Type B pancreatic cell (in vitro differentiated cells): Measurements from ENCODE around the gene ONECUT2. TPM values are rescaled to one million over a fixed set of nuclear protein-coding genes. Genes with fewer than 3 reads are reported as not detected.

Experiments
- DNase-seq: peaks from one replicate; pipeline ENCODE4 v3.0.0; 2021; ENCODE audit warnings: mixed read lengths; ENCODE audit not compliant: unreplicated experiment; ENCODE audit errors: extremely low spot score
- H3K27ac Mint-ChIP-seq: 2 replicates; pipeline ENCODE4 v1.8.0; 2021; ENCODE audit warnings: mild to moderate bottlenecking, mixed read lengths
- H3K27me3 Mint-ChIP-seq: 2 replicates; pipeline ENCODE4 v1.8.0; 2021; ENCODE audit warnings: mixed read lengths
- H3K36me3 Mint-ChIP-seq: 2 replicates; pipeline ENCODE4 v1.8.0; 2021; ENCODE audit warnings: mixed read lengths
- H3K4me1 Mint-ChIP-seq: one replicate; pipeline ENCODE4 v1.8.0; 2021; ENCODE audit warnings: mixed read lengths; ENCODE audit not compliant: unreplicated experiment
- H3K4me3 Mint-ChIP-seq: 2 replicates; pipeline ENCODE4 v1.8.0; 2021; ENCODE audit warnings: mild to moderate bottlenecking, mixed read lengths
- H3K9me3 Mint-ChIP-seq: 2 replicates; pipeline ENCODE4 v1.8.0; 2021; ENCODE audit warnings: mixed read lengths
- CTCF ChIP-seq: fragments of 200-600 bp; sonication (generic); conservative IDR thresholded peaks from 2 replicates; pipeline ENCODE4 v1.5.0; 2021; ENCODE audit warnings: antibody characterized with exemption, mild to moderate bottlenecking
- total RNA-seq: library from RNA; stranded (reverse); gene quantifications from 2 replicates; pipeline ENCODE4 v1.2.1, GENCODE V29; 2021; ENCODE audit warnings: low replicate concordance

The ONECUT2 gene
- total RNA-seq, 1 donor from 2014 or later = 6.8 TPM

GRCh38 chr18:57425096-57425495, 10.1 kb upstream of the ONECUT2 start:
- no peak overlapping the region for H3K4me3 Mint-ChIP-seq
- TF ChIP-seq CTCF = no peak
- no peaks in the 10 kb centered on the region for H3K4me1 Mint-ChIP-seq
- no peak for DNase-seq
- H3K27me3 Mint-ChIP-seq = peaks cover 84% of the 10 kb centered on the region
- no peaks in the 10 kb centered on the region for H3K9me3 Mint-ChIP-seq
- H3K27ac Mint-ChIP-seq = no peak overlapping the region
- H3K36me3 Mint-ChIP-seq = no peaks in the 10 kb centered on the region

DNA sequence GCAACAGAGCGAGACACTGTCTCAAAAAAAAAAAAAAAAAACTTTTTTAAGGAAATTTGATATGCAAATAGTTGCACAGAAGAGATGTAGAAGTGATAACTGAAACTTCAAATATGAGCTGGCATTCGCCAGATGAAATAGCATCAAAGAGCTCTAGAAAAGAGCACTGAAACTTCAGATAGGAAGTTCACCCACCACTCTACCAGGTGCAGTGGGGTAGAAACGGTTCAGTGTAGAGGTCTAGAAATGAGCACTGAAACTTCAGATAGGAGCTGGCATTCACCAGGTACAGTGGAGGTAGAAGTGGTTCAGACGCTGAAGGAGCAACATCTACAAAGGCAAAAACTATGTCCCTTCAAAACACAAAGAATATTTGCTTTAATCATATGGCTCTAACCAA, 9.0 kb upstream of the ONECUT2 start:
- Mint-ChIP-seq H3K4me3 (peak overlapping the region; percentile 39), H3K27ac (no peak overlapping the region), H3K4me1 (no peaks in the 10 kb centered on the region), H3K27me3 (peaks cover 89% of the 10 kb centered on the region), H3K9me3 (no peaks in the 10 kb centered on the region), H3K36me3 (no peaks in the 10 kb centered on the region)
- no peak for TF ChIP-seq CTCF
- DNase-seq = no peak

DNA sequence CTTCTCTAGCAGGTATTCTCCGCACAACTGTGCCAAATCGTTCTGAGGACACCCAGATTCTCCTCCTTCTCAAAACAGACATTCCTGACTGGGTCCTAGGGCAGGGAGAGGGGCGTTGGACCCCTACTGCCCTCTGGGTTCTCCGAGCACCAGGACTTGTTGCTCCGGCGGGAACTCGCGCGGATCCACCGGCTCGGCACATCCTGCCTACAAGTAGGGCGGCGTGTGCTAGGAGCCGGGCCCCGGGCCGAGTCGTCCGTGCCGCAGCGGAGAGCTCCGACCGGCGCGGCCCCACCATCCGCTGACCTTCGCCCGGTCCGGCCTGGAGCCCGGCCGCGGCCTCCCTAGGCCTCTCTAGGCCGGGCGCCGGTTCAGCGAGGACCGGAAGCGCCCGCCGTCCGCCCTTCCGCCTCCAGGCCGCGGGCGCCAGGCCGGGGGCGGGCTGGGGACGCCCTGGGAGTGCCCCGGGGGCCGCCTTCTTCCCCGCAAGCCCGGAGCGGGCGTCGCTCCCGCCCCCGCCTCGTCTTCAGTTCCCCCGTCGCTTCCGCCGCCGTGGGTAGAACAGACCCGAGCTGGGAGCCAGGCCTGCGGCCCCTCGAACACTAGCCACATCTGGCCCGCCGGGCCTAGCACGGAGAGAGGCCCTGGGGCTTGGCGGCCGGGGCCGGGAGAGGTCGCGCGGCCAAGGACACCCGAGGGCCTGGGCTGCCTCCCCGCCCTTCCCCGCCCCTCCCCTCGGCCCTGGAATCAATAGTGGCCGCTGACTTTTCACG, 7.6 kb upstream of the ONECUT2 start:
- Mint-ChIP-seq H3K4me1 (no peaks in the 10 kb centered on the region), H3K36me3 (no peaks in the 10 kb centered on the region), H3K9me3 (no peaks in the 10 kb centered on the region), H3K27me3 (peaks cover 89% of the 10 kb centered on the region), H3K27ac (no peak overlapping the region), H3K4me3 (peak overlapping the region; percentile 68)
- no peak for DNase-seq
- TF ChIP-seq CTCF = no peak

DNA sequence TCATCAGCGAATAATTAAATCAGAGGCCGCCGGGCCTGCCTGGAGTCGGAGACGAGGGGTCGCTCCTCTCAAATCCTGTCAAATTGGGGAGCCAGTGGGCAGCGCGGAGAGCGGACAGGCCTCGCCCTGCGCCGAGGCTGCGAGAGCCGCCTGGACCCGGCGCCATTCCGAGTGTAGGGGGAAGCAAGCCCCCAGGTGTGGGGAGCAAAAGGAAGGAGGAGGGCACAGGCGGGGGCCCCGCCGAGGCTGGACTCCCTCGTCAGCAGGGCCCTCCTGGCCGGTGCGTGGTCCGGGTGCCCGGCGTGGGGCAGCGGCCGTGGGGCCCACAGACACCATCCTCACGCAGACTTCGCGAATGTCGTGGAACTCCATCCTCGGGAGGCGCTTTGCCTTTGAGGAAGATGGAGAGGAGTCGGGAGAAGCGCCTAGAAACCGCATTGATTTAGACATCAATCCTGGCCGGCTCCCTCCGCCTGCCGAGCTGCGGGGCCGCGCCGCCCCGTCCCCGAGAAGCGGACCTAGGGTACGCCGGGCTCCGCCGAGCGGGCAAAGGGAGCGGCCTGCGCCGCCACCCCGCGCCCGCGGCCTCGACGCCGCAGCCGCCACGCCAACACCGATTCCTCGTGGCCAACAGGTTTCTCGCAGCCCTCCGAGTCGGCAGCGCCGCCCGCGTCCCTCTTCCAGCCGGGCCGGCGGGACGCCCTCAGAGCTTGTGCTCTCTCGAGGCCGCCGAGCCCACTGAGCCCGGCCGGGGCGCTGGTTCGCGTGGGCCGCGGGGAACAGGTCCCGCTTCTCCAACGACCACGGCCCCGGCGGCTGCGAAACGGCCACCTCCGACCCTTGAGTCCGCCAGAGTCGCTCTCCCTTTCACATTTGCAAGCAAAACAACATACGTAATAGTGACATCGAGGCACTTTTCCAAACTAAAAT, 6.7 kb upstream of the ONECUT2 start:
- H3K27me3 Mint-ChIP-seq = peaks cover 92% of the 10 kb centered on the region
- H3K9me3 Mint-ChIP-seq = no peaks in the 10 kb centered on the region
- H3K27ac Mint-ChIP-seq = no peak overlapping the region
- no peaks in the 10 kb centered on the region for H3K4me1 Mint-ChIP-seq
- TF ChIP-seq CTCF = no peak
- H3K4me3 Mint-ChIP-seq = peak overlapping the region; percentile 68
- DNase-seq = no peak
- no peaks in the 10 kb centered on the region for H3K36me3 Mint-ChIP-seq

DNA sequence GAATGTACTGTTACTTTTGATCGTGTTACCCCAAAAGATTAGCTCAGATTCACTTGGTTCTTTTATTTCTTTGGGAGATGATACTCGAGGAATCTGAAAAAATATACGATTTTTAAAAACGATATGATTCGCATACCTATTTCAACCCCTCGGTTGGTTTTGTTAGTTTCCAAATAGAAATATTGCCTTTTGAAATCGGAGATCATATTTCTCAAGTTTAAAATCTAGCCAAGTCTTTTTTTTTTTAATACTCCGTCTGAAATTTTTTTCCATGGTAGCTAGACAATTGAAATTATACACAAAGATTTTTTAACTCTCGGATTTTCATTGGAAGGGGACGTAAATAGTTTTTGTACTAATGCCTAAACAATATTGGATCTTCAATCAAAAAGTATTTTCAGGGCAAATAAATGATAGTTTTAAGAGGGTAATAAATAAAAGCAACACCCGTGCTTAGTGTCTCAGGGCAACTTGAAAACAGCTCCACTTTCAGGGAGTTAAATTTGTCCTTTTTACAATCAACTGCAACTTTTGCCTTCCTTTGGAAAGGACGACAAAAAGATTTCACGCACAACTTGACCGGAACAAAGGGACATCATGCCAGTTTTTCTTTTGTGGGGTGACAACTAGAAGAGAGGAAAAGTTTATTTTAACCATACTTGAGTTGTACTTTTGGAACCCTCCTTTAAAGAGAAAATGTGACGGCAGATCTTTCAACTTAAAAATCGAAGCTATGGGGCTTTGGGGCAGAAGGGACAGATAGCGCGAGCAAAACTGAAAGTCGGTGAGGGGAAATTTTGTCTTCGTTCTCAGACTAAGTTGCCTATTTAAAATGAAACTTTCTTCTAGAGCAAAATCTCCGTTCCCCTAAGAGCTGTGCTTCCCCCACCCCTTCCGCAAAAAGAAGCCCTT, 5.8 kb upstream of the ONECUT2 start:
- Mint-ChIP-seq H3K27ac (no peak overlapping the region), H3K36me3 (no peaks in the 10 kb centered on the region), H3K9me3 (no peaks in the 10 kb centered on the region), H3K27me3 (peaks cover 92% of the 10 kb centered on the region), H3K4me3 (peak overlapping the region; percentile 45), H3K4me1 (no peaks in the 10 kb centered on the region)
- DNase-seq = no peak
- no peak for TF ChIP-seq CTCF
